Nephron (organoid): ENCODE data around the gene RNF181.

ENCODE experiments used
- H3K27ac Mint-ChIP-seq, 3 experiments: 2 replicates each; pipeline ENCODE4 v1.8.0; 2020; ENCODE audit warnings: mixed read lengths in 3 of 3, mild to moderate bottlenecking in 2 of 3, moderate library complexity in 1 of 3
- H3K27me3 Mint-ChIP-seq: 2 replicates; pipeline ENCODE4 v1.8.0; 2021; ENCODE audit warnings: low read depth, mild to moderate bottlenecking, moderate library complexity, mixed read lengths
- H3K36me3 Mint-ChIP-seq: 2 replicates; pipeline ENCODE4 v1.8.0; 2020; ENCODE audit warnings: low read depth, mixed read lengths
- H3K4me1 Mint-ChIP-seq: 2 replicates; pipeline ENCODE4 v1.8.0; 2020; ENCODE audit warnings: mixed read lengths
- H3K4me3 Mint-ChIP-seq, 3 experiments: 2 replicates each; pipeline ENCODE4 v1.8.0; 2020; ENCODE audit warnings: mild to moderate bottlenecking in 3 of 3, mixed read lengths in 3 of 3, moderate library complexity in 2 of 3
- H3K9me3 Mint-ChIP-seq: 2 replicates; pipeline ENCODE4 v1.8.0; 2020; ENCODE audit warnings: mixed read lengths
- CTCF ChIP-seq, 3 experiments: fragments of 200-600 bp; sonication (generic); IDR thresholded peaks; one replicate each; pipeline ENCODE4 v1.5.0; 2021; ENCODE audit warnings: antibody characterized with exemption in 3 of 3; ENCODE audit not compliant: unreplicated experiment in 3 of 3

RNF181 gene

GRCh38 chr2:85595301-85596025 is at the start of gene RNF181:
TSS of gene RNF181 (plus strand) at chr2:85595745. CDS start at chr2:85595764, 19 bp downstream.
- Mint-ChIP-seq H3K27ac (peak within 1 kb of the TSS; percentile 86 to 96 (median 92)), H3K27me3 (no peaks in the 10 kb centered on the region), H3K4me1 (peaks cover 19% of the 10 kb centered on the region), H3K4me3 (peak within 1 kb of the TSS; percentile 97 to 100 (median 98)), H3K36me3 (no peaks in the 10 kb centered on the region), H3K9me3 (no peaks in the 10 kb centered on the region)
- no peak for TF ChIP-seq CTCF (IDR thresholded peaks at IDR 0.05; ENCODE audit: unreplicated experiment in 3 of 3)

GRCh38 chr2:85545780-85546240 is 49.7 kb upstream of the RNF181 start:
- Mint-ChIP-seq H3K27ac (no peak overlapping the region), H3K27me3 (no peaks in the 10 kb centered on the region), H3K9me3 (no peaks in the 10 kb centered on the region), H3K4me1 (peaks cover 53% of the 10 kb centered on the region), H3K36me3 (peaks cover 82% of the 10 kb centered on the region), H3K4me3 (no peak overlapping the region)
- no peak for TF ChIP-seq CTCF (IDR thresholded peaks at IDR 0.05; ENCODE audit: unreplicated experiment in 3 of 3)

- no peak overlapping the region for H3K4me3 Mint-ChIP-seq
- H3K27me3 Mint-ChIP-seq, result no peaks in the 10 kb centered on the region
- no peak for TF ChIP-seq CTCF (IDR thresholded peaks at IDR 0.05; ENCODE audit: unreplicated experiment in 3 of 3)
- H3K9me3 Mint-ChIP-seq, result no peaks in the 10 kb centered on the region
- peaks cover 38% of the 10 kb centered on the region for H3K4me1 Mint-ChIP-seq
- H3K27ac Mint-ChIP-seq, result peak overlapping the region in 2 of 3 experiments; percentile 8 to 18
- H3K36me3 Mint-ChIP-seq, result peaks cover 82% of the 10 kb centered on the region
Observed at GRCh38 chr2:85547089-85547858, 48.3 kb upstream of the RNF181 start.

GRCh38 chr2:85547859-85548607 is 47.5 kb upstream of the RNF181 start:
- no peak overlapping the region for H3K4me3 Mint-ChIP-seq
- H3K4me1 Mint-ChIP-seq, result peaks cover 31% of the 10 kb centered on the region
- peak overlapping the region; percentile 37 to 77 (median 73) for H3K27ac Mint-ChIP-seq
- no peaks in the 10 kb centered on the region for H3K9me3 Mint-ChIP-seq
- peaks cover 78% of the 10 kb centered on the region for H3K36me3 Mint-ChIP-seq
- no peaks in the 10 kb centered on the region for H3K27me3 Mint-ChIP-seq
- TF ChIP-seq CTCF (IDR thresholded peaks at IDR 0.05; ENCODE audit: unreplicated experiment in 3 of 3), result no peak

- TF ChIP-seq CTCF (IDR thresholded peaks at IDR 0.05; ENCODE audit: unreplicated experiment in 3 of 3), result no peak
- Mint-ChIP-seq H3K4me3 (no peak overlapping the region), H3K27ac (peak overlapping the region; percentile 37 to 77 (median 73)), H3K27me3 (no peaks in the 10 kb centered on the region), H3K36me3 (peaks cover 76% of the 10 kb centered on the region), H3K9me3 (no peaks in the 10 kb centered on the region), H3K4me1 (peaks cover 26% of the 10 kb centered on the region)
Observed at GRCh38 chr2:85548608-85548900, 47.0 kb upstream of the RNF181 start.
